Neural progenitor cell (in vitro differentiated cells): Measurements from ENCODE around the gene PRKAG2. TPM values are rescaled to one million over a fixed set of nuclear protein-coding genes. Genes with fewer than 3 reads are reported as not detected.

Source experiments
- DNase-seq: peaks from one replicate; pipeline ENCODE4 v3.0.0-alpha.2; 2016; ENCODE audit warnings: low spot score
- H2AFZ ChIP-seq: fragments of 200-600 bp; sonication (generic); replicated peaks from 2 replicates; pipeline ENCODE4 v1.6.1; 2016; ENCODE audit warnings: antibody characterized with exemption
- H3F3A ChIP-seq: fragments of 200-600 bp; sonication (generic); 2 replicates; pipeline ENCODE4 v1.6.1; 2016; ENCODE audit warnings: antibody characterized with exemption, low read depth
- H3K27ac ChIP-seq: fragments of 200-600 bp; sonication (generic); 2 replicates; pipeline ENCODE4 v1.5.1; 2016; ENCODE audit warnings: mild to moderate bottlenecking
- H3K27me3 ChIP-seq: fragments of 200-600 bp; sonication (generic); 2 replicates; pipeline ENCODE4 v1.6.1; 2016; ENCODE audit warnings: mild to moderate bottlenecking, moderate library complexity
- H3K36me3 ChIP-seq: fragments of 200-600 bp; sonication (generic); 2 replicates; pipeline ENCODE4 v1.5.1; 2016
- H3K4me1 ChIP-seq: fragments of 200-600 bp; sonication (generic); 2 replicates; pipeline ENCODE4 v1.6.1; 2016; ENCODE audit warnings: mixed run types
- H3K4me2 ChIP-seq: fragments of 200-600 bp; sonication (generic); 2 replicates; pipeline ENCODE4 v1.6.1; 2016
- H3K4me3 ChIP-seq: fragments of 200-600 bp; sonication (generic); 2 replicates; pipeline ENCODE4 v1.5.1; 2016
- H3K79me2 ChIP-seq: fragments of 200-600 bp; sonication (generic); 2 replicates; pipeline ENCODE4 v1.6.1; 2016; ENCODE audit warnings: low read depth
- H3K9ac ChIP-seq: fragments of 200-600 bp; sonication (generic); 2 replicates; pipeline ENCODE4 v1.6.1; 2016
- H3K9me3 ChIP-seq: fragments of 200-600 bp; sonication (generic); 2 replicates; pipeline ENCODE4 v1.5.1; 2016; ENCODE audit warnings: low read depth
- H4K20me1 ChIP-seq: fragments of 200-600 bp; sonication (generic); 2 replicates; pipeline ENCODE4 v1.6.1; 2016; ENCODE audit warnings: low read depth
- H3K27ac Mint-ChIP-seq: 3 replicates; pipeline ENCODE4 v1.8.0; 2021; ENCODE audit warnings: mixed read lengths
- H3K27me3 Mint-ChIP-seq: 2 replicates; pipeline ENCODE4 v1.8.0; 2022; ENCODE audit warnings: low read depth, mild to moderate bottlenecking, inconsistent platforms, moderate library complexity, mixed read lengths; ENCODE audit not compliant: insufficient read depth
- H3K36me3 Mint-ChIP-seq: 3 replicates; pipeline ENCODE4 v1.8.0; 2021; ENCODE audit warnings: mixed read lengths
- H3K4me1 Mint-ChIP-seq: 3 replicates; pipeline ENCODE4 v1.8.0; 2021; ENCODE audit warnings: mixed read lengths
- H3K4me3 Mint-ChIP-seq: 3 replicates; pipeline ENCODE4 v1.8.0; 2021; ENCODE audit warnings: mild to moderate bottlenecking, moderate library complexity, mixed read lengths
- H3K9me3 Mint-ChIP-seq: 3 replicates; pipeline ENCODE4 v1.8.0; 2020; ENCODE audit warnings: mixed read lengths
- EZH2 ChIP-seq: fragments of 200-600 bp; sonication (generic); IDR thresholded peaks from 2 replicates; pipeline ENCODE4 v1.6.1; 2017; ENCODE audit warnings: antibody characterized with exemption, mild to moderate bottlenecking, moderate library complexity
- EZH2phosphoT487 ChIP-seq: fragments of 200-600 bp; sonication (generic); IDR thresholded peaks from 2 replicates; pipeline ENCODE4 v1.6.1; 2017; ENCODE audit warnings: antibody characterized with exemption
- total RNA-seq: library from RNA; depleted of rRNA; stranded (reverse); fragments of >200 nt; gene quantifications from 2 replicates; pipeline ENCODE4 v1.2.3, GENCODE V29; 2015; ENCODE audit warnings: low replicate concordance
- TF ChIP-seq, protein P1 (sequence below): fragments of 200-600 bp; sonication (generic); IDR thresholded peaks from 2 replicates; pipeline ENCODE4 v1.5.1; 2017; ENCODE audit warnings: antibody characterized with exemption, mild to moderate bottlenecking

PRKAG2 gene
- total RNA-seq, 1 donor from 2014 or later = 11.4 TPM

DNA sequence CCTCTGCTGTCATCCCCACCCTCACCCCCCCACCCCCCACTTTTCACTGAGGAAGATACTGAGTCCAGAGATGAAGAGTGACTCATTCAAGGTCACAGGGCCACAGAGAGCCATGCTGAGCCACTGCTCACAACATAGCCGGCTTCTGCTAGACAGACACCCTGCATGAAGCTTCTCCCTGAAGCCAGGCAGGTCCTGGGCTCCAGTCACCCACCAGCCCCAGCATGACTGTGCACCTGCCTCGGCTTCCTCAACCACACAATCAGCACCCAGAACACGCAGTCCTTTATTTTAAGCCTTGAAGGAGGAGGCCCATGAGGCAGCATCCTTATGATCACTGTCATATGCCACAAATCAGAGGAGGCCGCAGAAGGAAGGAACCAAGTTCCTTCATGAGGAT lies 19.2 kb upstream of the PRKAG2 start:
- Mint-ChIP-seq H3K9me3 (peaks cover 2% of the 10 kb centered on the region), H3K27me3 (peaks cover 24% of the 10 kb centered on the region), H3K4me1 (peaks cover 50% of the 10 kb centered on the region), H3K36me3 (no peaks in the 10 kb centered on the region), H3K27ac (peak overlapping the region; percentile 55), H3K4me3 (peak overlapping the region; percentile 54)
- H3K9me3 ChIP-seq = no peaks in the 10 kb centered on the region
- H4K20me1 ChIP-seq = no peaks in the 10 kb centered on the region
- H3F3A ChIP-seq = no peaks in the 10 kb centered on the region
- H3K4me3 ChIP-seq = no peak overlapping the region
- H3K79me2 ChIP-seq = no peaks in the 10 kb centered on the region
- H3K27me3 ChIP-seq = no peaks in the 10 kb centered on the region
- no peaks in the 10 kb centered on the region for H3K36me3 ChIP-seq
- no peak overlapping the region for H3K9ac ChIP-seq
- no peak overlapping the region for H3K27ac ChIP-seq
- TF ChIP-seq, protein P1, sequence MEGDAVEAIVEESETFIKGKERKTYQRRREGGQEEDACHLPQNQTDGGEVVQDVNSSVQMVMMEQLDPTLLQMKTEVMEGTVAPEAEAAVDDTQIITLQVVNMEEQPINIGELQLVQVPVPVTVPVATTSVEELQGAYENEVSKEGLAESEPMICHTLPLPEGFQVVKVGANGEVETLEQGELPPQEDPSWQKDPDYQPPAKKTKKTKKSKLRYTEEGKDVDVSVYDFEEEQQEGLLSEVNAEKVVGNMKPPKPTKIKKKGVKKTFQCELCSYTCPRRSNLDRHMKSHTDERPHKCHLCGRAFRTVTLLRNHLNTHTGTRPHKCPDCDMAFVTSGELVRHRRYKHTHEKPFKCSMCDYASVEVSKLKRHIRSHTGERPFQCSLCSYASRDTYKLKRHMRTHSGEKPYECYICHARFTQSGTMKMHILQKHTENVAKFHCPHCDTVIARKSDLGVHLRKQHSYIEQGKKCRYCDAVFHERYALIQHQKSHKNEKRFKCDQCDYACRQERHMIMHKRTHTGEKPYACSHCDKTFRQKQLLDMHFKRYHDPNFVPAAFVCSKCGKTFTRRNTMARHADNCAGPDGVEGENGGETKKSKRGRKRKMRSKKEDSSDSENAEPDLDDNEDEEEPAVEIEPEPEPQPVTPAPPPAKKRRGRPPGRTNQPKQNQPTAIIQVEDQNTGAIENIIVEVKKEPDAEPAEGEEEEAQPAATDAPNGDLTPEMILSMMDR = no peak
- TF ChIP-seq EZH2phosphoT487 = no peak
- no peak for TF ChIP-seq EZH2
- no peak overlapping the region for H3K4me2 ChIP-seq
- H3K4me1 ChIP-seq = peaks cover 17% of the 10 kb centered on the region
- H2AFZ ChIP-seq = no peak overlapping the region
- DNase-seq = no peak

DNA sequence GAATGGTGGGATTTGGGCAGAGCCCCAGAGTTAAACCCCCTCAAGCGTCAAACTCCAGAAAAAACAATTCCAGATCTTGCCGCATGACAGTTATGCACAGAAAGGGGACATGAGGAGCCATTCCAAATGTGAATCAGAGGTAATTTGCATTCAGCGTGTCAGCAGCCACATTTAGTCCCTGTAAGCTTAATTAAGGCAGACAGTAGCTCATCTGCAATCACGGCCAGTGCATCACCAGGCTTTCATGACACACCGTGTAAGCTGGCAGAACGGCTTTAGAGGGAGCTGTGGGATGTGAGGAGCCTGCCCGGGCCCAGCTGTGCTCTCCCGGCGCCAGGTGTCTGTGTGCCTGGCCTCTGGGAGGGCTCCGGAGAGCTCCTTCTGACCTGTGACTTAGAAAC lies 18.7 kb upstream of the PRKAG2 start:
- Histone ChIP-seq H3F3A (no peaks in the 10 kb centered on the region), H3K4me3 (no peak overlapping the region), H3K36me3 (no peaks in the 10 kb centered on the region), H3K27me3 (no peaks in the 10 kb centered on the region), H3K4me1 (peaks cover 18% of the 10 kb centered on the region), H3K9me3 (no peaks in the 10 kb centered on the region), H3K9ac (no peak overlapping the region), H3K27ac (no peak overlapping the region), H3K4me2 (no peak overlapping the region), H3K79me2 (no peaks in the 10 kb centered on the region), H2AFZ (no peak overlapping the region), H4K20me1 (no peaks in the 10 kb centered on the region)
- Mint-ChIP-seq H3K27me3 (peaks cover 24% of the 10 kb centered on the region), H3K27ac (peak overlapping the region; percentile 58), H3K4me1 (peaks cover 46% of the 10 kb centered on the region), H3K9me3 (peaks cover 2% of the 10 kb centered on the region), H3K36me3 (no peaks in the 10 kb centered on the region), H3K4me3 (no peak overlapping the region)
- DNase-seq = peak; percentile 28
- TF ChIP-seq EZH2 (no peak), EZH2phosphoT487 (no peak)
- TF ChIP-seq, protein P1 = no peak

DNA sequence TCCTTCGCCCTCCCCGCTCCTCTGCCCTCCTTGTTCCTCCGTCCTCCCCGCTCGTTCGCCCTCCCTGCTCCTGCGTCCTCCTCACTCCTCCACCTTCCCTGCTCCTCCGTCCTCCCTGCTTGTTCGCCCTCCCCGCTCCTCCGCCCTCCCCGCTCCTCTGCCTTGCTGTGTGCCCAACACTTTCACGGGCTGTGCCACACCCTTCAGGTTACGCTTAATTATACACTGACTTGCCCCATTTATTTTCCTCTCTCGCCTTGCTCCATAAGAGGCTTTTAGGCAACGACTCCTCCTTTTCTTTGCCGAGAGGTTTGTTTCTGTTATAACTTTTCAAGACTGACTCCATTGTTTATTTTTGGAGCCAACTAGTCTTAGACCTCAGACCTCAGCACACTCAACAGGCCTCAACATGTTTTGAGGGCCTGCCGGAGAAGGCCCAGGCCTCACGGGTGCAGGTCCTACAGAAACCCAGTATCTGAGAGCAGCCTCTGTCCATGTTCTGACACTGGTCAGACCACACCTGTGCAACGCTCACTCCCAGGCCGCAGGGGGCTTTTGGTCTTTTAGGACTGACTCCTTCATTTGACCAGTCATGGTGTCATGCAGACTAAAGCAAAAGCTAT lies 18.2 kb upstream of the PRKAG2 start:
- Mint-ChIP-seq H3K27ac (peak overlapping the region; percentile 58), H3K4me1 (peaks cover 43% of the 10 kb centered on the region), H3K36me3 (no peaks in the 10 kb centered on the region), H3K27me3 (peaks cover 24% of the 10 kb centered on the region), H3K4me3 (no peak overlapping the region), H3K9me3 (peaks cover 2% of the 10 kb centered on the region)
- Histone ChIP-seq H3K27me3 (no peaks in the 10 kb centered on the region), H3K4me1 (peaks cover 18% of the 10 kb centered on the region), H3K79me2 (no peaks in the 10 kb centered on the region), H2AFZ (no peak overlapping the region), H3K27ac (no peak overlapping the region), H3K9ac (no peak overlapping the region), H3K9me3 (no peaks in the 10 kb centered on the region), H4K20me1 (no peaks in the 10 kb centered on the region), H3K4me3 (no peak overlapping the region), H3K36me3 (no peaks in the 10 kb centered on the region), H3F3A (no peaks in the 10 kb centered on the region), H3K4me2 (no peak overlapping the region)
- no peak for DNase-seq
- no peak for TF ChIP-seq EZH2phosphoT487
- TF ChIP-seq, protein P1 = no peak
- TF ChIP-seq EZH2 = no peak
